CD4-positive, alpha-beta T cell treated with Interleukin-6 at 100 ng/mL for 8 hours (primary cell): Measurements from ENCODE around the gene MACIR.

Source experiments
- DNase-seq: peaks from one replicate; pipeline ENCODE4 v3.0.0-alpha.2; 2020; ENCODE audit warnings: mixed read lengths, low spot score

Gene MACIR

GRCh38 chr5:103291606-103292005 lies 33.0 kb downstream of the MACIR start:
- DNase-seq: no peak

GRCh38 chr5:103293099-103293498 lies 34.5 kb downstream of the MACIR start:
- no peak for DNase-seq

GRCh38 chr5:103293719-103294118 lies 35.2 kb downstream of the MACIR start:
- DNase-seq: no peak

DNA sequence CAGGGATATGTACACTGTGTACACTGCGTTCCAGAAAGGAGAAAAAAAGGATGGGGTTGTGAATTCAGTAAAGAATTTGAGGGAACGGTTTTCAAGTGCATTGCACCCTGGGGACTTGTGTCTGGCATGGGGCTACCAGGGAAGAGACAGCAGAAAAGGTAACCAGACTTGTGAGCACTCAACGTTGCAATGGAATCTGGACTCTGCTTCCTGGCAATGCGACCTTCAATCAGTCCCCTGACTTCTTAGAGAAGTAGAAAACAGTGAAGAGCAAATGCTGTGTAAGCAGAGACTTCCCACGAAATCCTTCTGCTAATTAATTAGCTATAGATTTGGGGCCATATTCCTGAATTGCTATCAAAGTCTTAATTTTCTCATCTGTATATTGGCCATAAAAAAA lies 36.3 kb downstream of the MACIR start:
- DNase-seq: no peak

DNA sequence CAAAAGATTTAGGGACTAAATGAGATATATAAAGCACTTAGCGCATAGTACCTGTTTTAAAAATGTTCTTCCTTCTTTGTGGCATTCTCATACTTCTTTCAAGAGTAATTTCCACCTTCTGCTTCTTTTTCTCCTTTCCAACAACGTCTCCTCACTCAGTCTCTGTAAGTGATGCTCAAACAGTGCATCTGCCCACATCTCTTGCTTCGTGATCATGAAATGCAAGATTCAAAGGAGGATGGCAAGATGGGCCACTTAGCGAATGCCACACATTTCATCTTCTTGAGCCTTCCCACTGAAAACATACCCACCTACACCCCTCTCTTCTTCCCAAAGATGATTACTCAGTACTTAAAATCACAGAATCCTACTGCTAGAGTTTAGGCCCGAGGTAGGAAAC lies 36.9 kb downstream of the MACIR start:
- DNase-seq: no peak

DNA sequence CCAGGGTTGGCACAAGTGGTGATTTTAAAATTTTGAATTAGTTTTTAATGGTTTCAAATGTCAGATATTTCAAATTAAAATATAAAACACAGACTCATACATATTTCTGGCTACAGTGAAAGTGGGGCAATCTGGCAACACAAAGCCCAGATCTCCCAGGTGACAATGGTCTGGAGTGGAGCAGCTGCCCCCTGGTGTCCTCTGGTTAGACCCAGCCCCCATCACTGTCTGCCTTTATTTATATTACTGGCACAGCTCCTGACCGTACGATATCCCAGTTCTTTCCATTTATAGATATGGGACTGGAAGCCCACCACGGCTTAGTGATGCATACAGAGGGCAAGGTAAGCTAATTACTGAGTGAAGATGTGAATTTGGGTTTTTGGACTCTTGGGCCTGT lies 37.3 kb downstream of the MACIR start:
- no peak for DNase-seq

DNA sequence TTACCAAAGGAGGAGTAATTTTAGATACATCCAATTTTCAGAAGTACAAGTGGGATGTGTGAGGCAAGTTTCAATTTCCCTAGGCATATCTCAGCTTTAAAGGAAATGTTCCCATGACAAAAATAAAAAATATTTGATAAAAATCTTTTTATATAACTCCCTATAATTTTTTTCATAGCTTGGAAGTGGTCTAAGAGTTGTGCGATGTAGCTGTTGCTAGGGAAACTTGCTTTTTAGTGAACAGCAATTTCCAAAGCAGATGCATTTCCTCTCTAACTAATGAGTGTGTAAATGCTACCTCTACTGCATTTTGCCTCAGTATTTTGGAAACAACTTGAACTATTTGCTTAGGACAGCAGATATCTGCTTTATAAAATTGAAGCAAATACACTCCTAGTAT lies 39.6 kb downstream of the MACIR start:
- DNase-seq: no peak

- DNase-seq: no peak
These were observed 40.1 kb downstream of the MACIR start for GRCh38 chr5:103298607-103299188.

DNA sequence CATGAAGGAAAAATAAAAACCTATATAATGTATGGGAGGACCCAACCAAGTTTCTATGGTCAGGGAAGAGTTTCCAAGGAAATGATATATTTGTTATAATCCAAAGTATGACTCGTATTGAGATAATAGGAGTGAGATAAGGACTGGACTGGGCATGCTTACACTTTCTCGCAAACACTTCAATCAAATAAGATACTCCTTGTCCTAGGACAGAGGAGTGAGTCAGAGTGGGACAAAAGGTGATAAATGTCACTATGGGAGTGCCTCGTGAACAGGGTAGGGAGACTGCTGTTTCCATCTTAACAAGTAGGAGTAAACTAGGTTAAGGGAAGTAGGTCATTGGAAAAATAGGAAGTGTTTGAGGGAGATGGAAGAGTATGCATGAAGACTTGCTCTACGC lies 47.2 kb downstream of the MACIR start:
- no peak for DNase-seq

- DNase-seq: no peak
These were observed 48.9 kb downstream of the MACIR start for GRCh38 chr5:103307470-103307869.

- no peak for DNase-seq
These were observed 50.2 kb downstream of the MACIR start for GRCh38 chr5:103308774-103309173.

GRCh38 chr5:103313056-103313455 lies 54.5 kb downstream of the MACIR start:
- DNase-seq: no peak

GRCh38 chr5:103315455-103315854 lies 56.9 kb downstream of the MACIR start:
- DNase-seq: no peak

DNA sequence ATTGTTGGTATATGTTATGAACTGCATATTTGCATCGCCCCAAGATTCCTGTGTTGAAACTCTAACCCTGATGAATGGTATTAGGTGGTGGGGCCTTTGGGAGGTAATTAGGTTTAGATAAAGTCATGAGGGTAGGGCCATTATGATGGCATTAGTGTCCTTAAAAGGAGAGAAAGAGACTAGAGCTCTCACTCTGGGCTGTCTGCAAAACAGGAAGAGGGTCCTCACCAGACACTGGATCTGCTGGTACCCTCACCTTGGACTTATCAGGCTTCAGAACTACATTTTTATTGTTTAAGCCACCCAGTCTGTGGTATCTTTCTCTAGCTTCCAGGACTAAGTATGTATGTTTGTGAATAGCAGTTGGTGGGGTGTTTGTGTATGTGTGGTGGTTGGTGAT lies 68.9 kb downstream of the MACIR start:
- no peak for DNase-seq

GRCh38 chr5:103327893-103328292 lies 69.3 kb downstream of the MACIR start:
- no peak for DNase-seq
